ENCODE results near the gene FOXK2. TPM values are rescaled to one million over a fixed set of nuclear protein-coding genes. Genes with fewer than 3 reads are reported as not detected.

The FOXK2 gene
- total and polyA plus RNA-seq, 2 donors from 2014 or later, result 13.5 to 37.9 TPM

DNA sequence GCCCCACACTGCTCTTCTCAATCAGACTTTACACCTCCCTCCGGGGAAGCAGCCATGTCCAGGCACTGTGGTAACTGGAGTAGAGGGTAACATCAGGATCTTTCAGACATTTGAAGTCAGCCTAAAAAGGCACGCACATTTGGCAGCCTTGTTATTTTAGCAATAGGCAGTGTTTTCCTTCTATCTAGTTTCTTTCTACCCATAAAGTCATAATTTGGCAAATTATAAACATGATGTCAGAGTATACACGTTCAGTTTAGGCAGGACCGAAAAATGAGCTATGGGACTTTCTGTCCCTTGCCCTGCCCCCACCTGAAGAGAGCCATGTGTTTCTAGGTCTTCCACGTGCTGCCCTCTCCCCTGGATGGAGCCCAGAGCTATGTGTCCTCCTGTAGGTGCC lies 39.9 kb upstream of the FOXK2 start:
- H3K4me1 ChIP-seq (ENCODE audit: control insufficient read depth in 2 of 3, insufficient read depth in 2 of 3, low read depth in 1 of 3, low read length in 3 of 3), result no peaks in the 10 kb centered on the region
- H3K4me3 ChIP-seq (ENCODE audit: low read length in 3 of 3), result no peak overlapping the region
- TF ChIP-seq, protein P1, sequence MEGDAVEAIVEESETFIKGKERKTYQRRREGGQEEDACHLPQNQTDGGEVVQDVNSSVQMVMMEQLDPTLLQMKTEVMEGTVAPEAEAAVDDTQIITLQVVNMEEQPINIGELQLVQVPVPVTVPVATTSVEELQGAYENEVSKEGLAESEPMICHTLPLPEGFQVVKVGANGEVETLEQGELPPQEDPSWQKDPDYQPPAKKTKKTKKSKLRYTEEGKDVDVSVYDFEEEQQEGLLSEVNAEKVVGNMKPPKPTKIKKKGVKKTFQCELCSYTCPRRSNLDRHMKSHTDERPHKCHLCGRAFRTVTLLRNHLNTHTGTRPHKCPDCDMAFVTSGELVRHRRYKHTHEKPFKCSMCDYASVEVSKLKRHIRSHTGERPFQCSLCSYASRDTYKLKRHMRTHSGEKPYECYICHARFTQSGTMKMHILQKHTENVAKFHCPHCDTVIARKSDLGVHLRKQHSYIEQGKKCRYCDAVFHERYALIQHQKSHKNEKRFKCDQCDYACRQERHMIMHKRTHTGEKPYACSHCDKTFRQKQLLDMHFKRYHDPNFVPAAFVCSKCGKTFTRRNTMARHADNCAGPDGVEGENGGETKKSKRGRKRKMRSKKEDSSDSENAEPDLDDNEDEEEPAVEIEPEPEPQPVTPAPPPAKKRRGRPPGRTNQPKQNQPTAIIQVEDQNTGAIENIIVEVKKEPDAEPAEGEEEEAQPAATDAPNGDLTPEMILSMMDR (IDR thresholded peaks at IDR 0.05; ENCODE audit: borderline replicate concordance, extremely low read depth, insufficient read depth), result no peak
- peaks cover 4 to 19% (median 14%) of the 10 kb centered on the region in 3 donors for H3K36me3 ChIP-seq (ENCODE audit: control insufficient read depth in 2 of 3, insufficient read depth in 3 of 3, low read length in 3 of 3)
- FAIRE-seq (no peak), DNase-seq (no peak)
- no peak overlapping the region for H3K27ac ChIP-seq (ENCODE audit: low read depth in 2 of 2, low read length in 2 of 2)
- intact Hi-C loops (cut with DNase I), result no loop called here
- H3K27me3 ChIP-seq (ENCODE audit: control insufficient read depth, insufficient read depth, low read length), result no peaks in the 10 kb centered on the region
- no peaks in the 10 kb centered on the region for H3K9me3 ChIP-seq (ENCODE audit: control insufficient read depth in 2 of 3, insufficient read depth in 1 of 3, low read length in 3 of 3)
- H3K9ac ChIP-seq (ENCODE audit: low read length in 3 of 3), result no peak overlapping the region

DNA sequence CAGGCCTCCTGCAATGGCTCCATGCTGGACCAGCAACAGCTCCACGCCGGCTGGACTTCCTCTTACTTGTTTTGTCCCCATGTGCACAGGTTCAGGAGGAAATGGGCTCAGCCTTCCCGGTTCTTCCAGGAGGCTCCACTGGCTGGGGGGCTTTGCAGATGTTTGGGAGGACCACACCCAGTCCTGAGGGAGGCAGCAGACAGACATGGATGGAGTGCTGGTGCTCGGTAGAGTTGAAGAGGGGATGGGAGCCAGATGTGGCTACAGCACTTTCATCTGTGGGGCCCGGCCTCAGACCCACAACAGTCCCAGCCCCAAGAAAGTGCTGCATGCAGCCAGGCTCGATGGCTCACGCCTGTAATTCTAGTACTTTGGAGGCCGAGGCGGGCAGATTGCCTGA lies 39.2 kb upstream of the FOXK2 start:
- intact Hi-C loops (cut with DNase I), result no loop called here
- Histone ChIP-seq H3K9ac (ENCODE audit: low read length in 3 of 3) (no peak overlapping the region), H3K27me3 (ENCODE audit: control insufficient read depth, insufficient read depth, low read length) (no peaks in the 10 kb centered on the region), H3K9me3 (ENCODE audit: control insufficient read depth in 2 of 3, insufficient read depth in 1 of 3, low read length in 3 of 3) (no peaks in the 10 kb centered on the region), H3K4me1 (ENCODE audit: control insufficient read depth in 2 of 3, insufficient read depth in 2 of 3, low read depth in 1 of 3, low read length in 3 of 3) (no peaks in the 10 kb centered on the region), H3K27ac (ENCODE audit: low read depth in 2 of 2, low read length in 2 of 2) (no peak overlapping the region), H3K36me3 (ENCODE audit: control insufficient read depth in 2 of 3, insufficient read depth in 3 of 3, low read length in 3 of 3) (peaks cover 6 to 19% (median 16%) of the 10 kb centered on the region in 3 donors), H3K4me3 (ENCODE audit: low read length in 3 of 3) (no peak overlapping the region)
- DNase-seq, result no peak
- TF ChIP-seq, protein P1 (IDR thresholded peaks at IDR 0.05; ENCODE audit: borderline replicate concordance, extremely low read depth, insufficient read depth), result no peak
- FAIRE-seq, result no peak

DNA sequence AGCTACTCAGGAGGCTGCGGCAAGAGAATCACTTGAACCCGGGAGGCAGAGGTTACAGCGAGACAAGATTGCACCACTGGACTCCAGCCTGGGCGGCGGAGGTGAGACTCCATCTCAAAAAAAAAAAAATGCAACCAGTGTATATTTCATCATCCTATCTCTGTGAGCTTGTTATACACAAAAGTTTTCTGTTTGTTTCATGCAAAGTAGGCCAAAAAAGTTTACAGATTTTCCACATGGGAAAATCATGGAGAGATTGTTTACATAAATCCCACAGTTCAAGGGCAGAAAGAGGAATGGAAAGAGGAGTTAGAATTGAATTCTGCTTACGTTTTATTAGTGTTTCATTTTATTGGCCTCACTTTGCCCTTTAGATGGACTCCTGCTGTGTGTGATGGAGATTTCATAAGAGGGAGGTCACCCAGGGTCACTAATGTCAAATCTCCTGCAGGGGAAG lies 36.3 kb upstream of the FOXK2 start:
- no peak for DNase-seq
- Histone ChIP-seq H3K9ac (ENCODE audit: low read length in 3 of 3) (no peak overlapping the region), H3K36me3 (ENCODE audit: control insufficient read depth in 2 of 3, insufficient read depth in 3 of 3, low read length in 3 of 3) (peaks cover 6 to 29% (median 18%) of the 10 kb centered on the region in 3 donors), H3K9me3 (ENCODE audit: control insufficient read depth in 2 of 3, insufficient read depth in 1 of 3, low read length in 3 of 3) (no peaks in the 10 kb centered on the region), H3K27me3 (ENCODE audit: control insufficient read depth, insufficient read depth, low read length) (no peaks in the 10 kb centered on the region), H3K27ac (ENCODE audit: low read depth in 2 of 2, low read length in 2 of 2) (no peak overlapping the region), H3K4me3 (ENCODE audit: low read length in 3 of 3) (no peak overlapping the region), H3K4me1 (ENCODE audit: control insufficient read depth in 2 of 3, insufficient read depth in 2 of 3, low read depth in 1 of 3, low read length in 3 of 3) (no peaks in the 10 kb centered on the region)
- TF ChIP-seq, protein P1 (IDR thresholded peaks at IDR 0.05; ENCODE audit: borderline replicate concordance, extremely low read depth, insufficient read depth), result no peak
- intact Hi-C loops (cut with DNase I), result no loop called here
- FAIRE-seq, result no peak

DNA sequence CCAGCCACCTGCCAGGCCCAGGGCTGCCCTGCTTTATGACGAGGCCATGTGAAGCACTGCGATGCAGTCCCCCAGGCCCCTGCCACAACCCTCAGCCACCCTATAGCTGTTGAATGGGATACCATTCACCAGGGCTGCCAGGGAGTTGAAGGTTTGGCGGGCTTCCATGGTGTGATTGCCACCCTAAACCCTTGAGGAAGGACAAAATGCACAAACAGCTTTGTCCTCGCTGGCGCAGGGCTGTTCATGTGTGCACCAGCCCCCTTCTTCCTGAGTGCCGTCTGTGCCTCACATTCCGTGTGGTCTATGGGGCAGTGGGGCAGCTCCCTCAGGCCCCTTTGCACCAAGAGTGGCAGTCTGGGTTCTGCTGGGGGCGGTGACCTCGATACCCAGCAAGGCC lies 35.7 kb upstream of the FOXK2 start:
- H3K27ac ChIP-seq (ENCODE audit: low read depth in 2 of 2, low read length in 2 of 2), result no peak overlapping the region
- no peaks in the 10 kb centered on the region for H3K9me3 ChIP-seq (ENCODE audit: control insufficient read depth in 2 of 3, insufficient read depth in 1 of 3, low read length in 3 of 3)
- no peak overlapping the region for H3K4me3 ChIP-seq (ENCODE audit: low read length in 3 of 3)
- no peaks in the 10 kb centered on the region for H3K27me3 ChIP-seq (ENCODE audit: control insufficient read depth, insufficient read depth, low read length)
- peaks cover 6 to 33% (median 18%) of the 10 kb centered on the region in 3 donors for H3K36me3 ChIP-seq (ENCODE audit: control insufficient read depth in 2 of 3, insufficient read depth in 3 of 3, low read length in 3 of 3)
- FAIRE-seq (no peak), DNase-seq (no peak)
- no peaks in the 10 kb centered on the region for H3K4me1 ChIP-seq (ENCODE audit: control insufficient read depth in 2 of 3, insufficient read depth in 2 of 3, low read depth in 1 of 3, low read length in 3 of 3)
- no peak overlapping the region for H3K9ac ChIP-seq (ENCODE audit: low read length in 3 of 3)
- intact Hi-C loops (cut with DNase I), result no loop called here
- TF ChIP-seq, protein P1 (IDR thresholded peaks at IDR 0.05; ENCODE audit: borderline replicate concordance, extremely low read depth, insufficient read depth), result no peak
